Measurements from ENCODE around the gene PCCA. TPM values are rescaled to one million over a fixed set of nuclear protein-coding genes. Genes with fewer than 3 reads are reported as not detected.

PCCA gene
- total and polyA plus RNA-seq, 2 of the 13 experiments (the other 11 are each of a cell fraction or from before 2014, with no cell fraction given): 15.0 to 32.2 TPM

- TF ChIP-seq YY1 (IDR thresholded peaks at IDR 0.05; ENCODE audit: insufficient read depth, insufficient replicate concordance, low read depth, low read length) (peak; percentile 91), ZNF577 (CRISPR knock-in tag; IDR thresholded peaks at IDR 0.05; ENCODE audit: borderline replicate concordance, low read depth) (0 out of 2 replicates have a peak, but pooled peaks have one; percentile 32), HOXA9 (CRISPR knock-in tag; IDR thresholded peaks at IDR 0.05; ENCODE audit: borderline replicate concordance) (peak; percentile 66; the same call in 1 of the 2 replicates), MAFG (CRISPR knock-in tag; IDR thresholded peaks at IDR 0.05) (no peak), ZNF225 (CRISPR knock-in tag; IDR thresholded peaks at IDR 0.05) (no peak; the same call in 1 of the 2 replicates), ZNF451 (CRISPR knock-in tag; IDR thresholded peaks at IDR 0.05) (no peak; the same call in 1 of the 2 replicates), MTF2 (CRISPR knock-in tag; IDR thresholded peaks at IDR 0.05; ENCODE audit: borderline replicate concordance) (0 out of 2 replicates have a peak, but pooled peaks have one; percentile 62), ZMAT5 (CRISPR knock-in tag; IDR thresholded peaks at IDR 0.05; ENCODE audit: borderline replicate concordance, low read depth) (no peak), ZNF761 (CRISPR knock-in tag; conservative IDR thresholded peaks at IDR 0.05) (peak; percentile 70), CCDC6 (CRISPR knock-in tag; IDR thresholded peaks at IDR 0.05) (peak; percentile 54; the same call in 1 of the 2 replicates), ZNF549 (CRISPR knock-in tag; IDR thresholded peaks at IDR 0.05) (0 out of 2 replicates have a peak, but pooled peaks have one; percentile 50), EHMT2 (IDR thresholded peaks at IDR 0.05; ENCODE audit: borderline replicate concordance, low read depth, low read length) (no peak), MTERF4 (CRISPR knock-in tag; IDR thresholded peaks at IDR 0.05) (peak; percentile 41; the same call in 1 of the 2 replicates), KIAA2018 (CRISPR knock-in tag; IDR thresholded peaks at IDR 0.05; ENCODE audit: borderline replicate concordance) (no peak), ZNF317 (CRISPR knock-in tag; IDR thresholded peaks at IDR 0.05) (peak; percentile 81; the same call in 1 of the 2 replicates), ZBTB33 (CRISPR knock-in tag; IDR thresholded peaks at IDR 0.05) (0 out of 2 replicates have a peak, but pooled peaks have one; percentile 19)
Observed at GRCh38 chr13:100088644-100089464, at the start of gene PCCA (continued).
